ENCODE results near the gene IGF1R. TPM values are rescaled to one million over a fixed set of nuclear protein-coding genes. Genes with fewer than 3 reads are reported as not detected.

The IGF1R gene
- total RNA-seq, 1 experiment from 2014 or later: 0.56 TPM

DNA sequence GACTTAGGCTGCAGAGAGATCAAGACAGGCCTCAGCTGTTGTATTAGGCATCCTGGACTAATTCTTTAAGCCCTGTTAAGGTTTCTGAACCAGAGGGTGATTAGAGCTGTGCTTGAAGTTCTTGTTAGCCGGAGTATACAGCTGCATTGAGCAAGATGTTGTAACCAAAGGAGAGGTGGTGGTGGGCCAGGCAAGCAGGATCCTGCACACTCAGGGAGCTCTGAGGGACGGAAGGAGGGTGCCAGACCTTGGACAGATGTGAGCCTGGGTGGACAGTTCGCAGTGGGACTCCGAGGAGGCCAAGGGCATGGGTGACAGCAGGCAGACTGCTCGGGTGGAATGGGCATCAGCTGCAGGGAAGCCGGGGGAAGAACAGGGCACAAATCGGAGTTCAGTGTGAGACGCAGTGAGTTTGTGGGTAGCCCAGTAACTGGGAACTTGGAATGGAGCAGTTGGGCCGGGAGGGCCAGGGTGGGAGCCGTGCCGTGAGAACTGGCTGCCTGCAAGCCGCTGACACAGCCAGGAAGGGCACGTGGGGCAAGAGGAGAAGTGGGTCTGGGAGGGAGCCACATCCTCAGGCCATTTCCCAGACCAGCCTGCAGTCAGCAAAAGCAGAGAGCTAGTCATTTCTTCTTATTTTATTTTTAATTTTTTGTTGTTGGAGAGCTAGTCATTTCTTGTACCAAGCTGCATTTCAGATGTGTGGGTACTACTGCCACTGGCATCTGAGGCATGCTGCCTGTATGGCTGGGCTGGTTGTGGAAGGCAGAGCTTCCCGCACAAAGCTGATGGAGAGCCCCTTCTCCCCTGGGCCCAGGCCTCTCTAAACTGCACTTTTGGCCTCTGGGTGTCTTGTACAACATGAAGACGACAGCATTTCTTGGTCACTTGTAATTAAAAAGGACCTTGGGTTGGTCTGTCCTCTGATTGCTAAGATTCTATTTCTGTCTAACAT, 298.2 kb downstream of the IGF1R start:
- H3K4me2 ChIP-seq (ENCODE audit: low read depth, low read length, poor library complexity, severe bottlenecking): no peak overlapping the region

DNA sequence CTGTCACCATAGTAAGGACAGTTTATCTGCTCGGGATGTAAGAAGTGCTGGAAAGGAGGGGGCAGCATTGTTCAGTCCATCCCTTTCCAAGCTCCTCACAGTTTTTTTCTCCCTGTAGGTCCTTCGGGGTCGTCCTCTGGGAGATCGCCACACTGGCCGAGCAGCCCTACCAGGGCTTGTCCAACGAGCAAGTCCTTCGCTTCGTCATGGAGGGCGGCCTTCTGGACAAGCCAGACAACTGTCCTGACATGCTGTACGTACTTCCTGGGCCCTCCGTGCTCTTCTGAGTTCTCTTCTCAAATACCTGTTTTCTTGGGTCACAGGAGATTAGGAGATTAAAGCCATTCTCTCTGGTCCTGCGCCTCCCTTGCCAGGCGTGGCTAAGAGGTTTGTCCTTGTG, 300.1 kb downstream of the IGF1R start:
- Histone ChIP-seq H3K4me2 (ENCODE audit: low read depth, low read length, poor library complexity, severe bottlenecking) (no peak overlapping the region), H3K27me3 (ENCODE audit: low read length) (no peaks in the 10 kb centered on the region), H3K9me3 (ENCODE audit: low read length) (no peaks in the 10 kb centered on the region), H3K9ac (ENCODE audit: low read length) (no peak overlapping the region), H3K36me3 (ENCODE audit: insufficient read depth, low read length) (no peaks in the 10 kb centered on the region), H3K4me1 (ENCODE audit: low read length) (no peaks in the 10 kb centered on the region), H2AFZ (ENCODE audit: low read length) (no peak overlapping the region), H3K9me2 (replicated peaks; ENCODE audit: insufficient read depth, low read length) (no peaks in the 10 kb centered on the region), H3K79me2 (ENCODE audit: low read length) (no peaks in the 10 kb centered on the region), H3K27ac (ENCODE audit: low read length) (no peak overlapping the region), H4K20me1 (ENCODE audit: insufficient read depth, low read depth, low read length) (no peaks in the 10 kb centered on the region), H3K4me3 (ENCODE audit: low read length) (no peak overlapping the region)
- no peak for DNase-seq

More for the DNA sequence above, 298.2 kb downstream of the IGF1R start:
- Histone ChIP-seq H3K36me3 (ENCODE audit: insufficient read depth, low read length) (no peaks in the 10 kb centered on the region), H3K9me3 (ENCODE audit: low read length) (no peaks in the 10 kb centered on the region), H3K27ac (ENCODE audit: low read length) (no peak overlapping the region), H3K9me2 (replicated peaks; ENCODE audit: insufficient read depth, low read length) (no peaks in the 10 kb centered on the region), H3K4me1 (ENCODE audit: low read length) (no peaks in the 10 kb centered on the region), H4K20me1 (ENCODE audit: insufficient read depth, low read depth, low read length) (no peaks in the 10 kb centered on the region), H3K4me3 (ENCODE audit: low read length) (no peak overlapping the region), H3K27me3 (ENCODE audit: low read length) (no peaks in the 10 kb centered on the region), H3K9ac (ENCODE audit: low read length) (no peak overlapping the region), H3K79me2 (ENCODE audit: low read length) (no peaks in the 10 kb centered on the region), H2AFZ (ENCODE audit: low read length) (no peak overlapping the region)
- no peak for DNase-seq

DNA sequence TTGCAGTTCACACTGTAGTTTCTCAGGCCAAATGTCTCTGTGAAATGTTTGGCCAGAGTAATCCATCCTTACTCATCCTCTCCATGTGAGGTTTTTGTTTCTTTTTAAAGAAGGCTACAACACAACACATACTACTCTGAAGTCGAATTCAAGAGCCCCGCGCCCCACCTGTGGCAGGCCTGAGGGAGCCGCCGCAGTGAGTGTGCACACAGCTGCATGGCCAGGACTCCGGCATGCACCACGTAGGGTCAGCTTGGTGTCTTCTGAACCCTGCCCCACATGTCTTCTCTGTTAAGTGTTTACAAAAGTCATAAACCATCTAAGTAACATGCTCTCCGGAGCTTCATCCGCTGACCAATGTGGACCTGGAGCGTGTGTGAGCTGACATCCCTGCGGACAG, 300.6 kb downstream of the IGF1R start:
- no peaks in the 10 kb centered on the region for H3K27me3 ChIP-seq (ENCODE audit: low read length)
- no peaks in the 10 kb centered on the region for H4K20me1 ChIP-seq (ENCODE audit: insufficient read depth, low read depth, low read length)
- H3K9me2 ChIP-seq (replicated peaks; ENCODE audit: insufficient read depth, low read length): no peaks in the 10 kb centered on the region
- H3K27ac ChIP-seq (ENCODE audit: low read length): no peak overlapping the region
- H3K4me1 ChIP-seq (ENCODE audit: low read length): no peaks in the 10 kb centered on the region
- H3K36me3 ChIP-seq (ENCODE audit: insufficient read depth, low read length): no peaks in the 10 kb centered on the region
- H3K4me3 ChIP-seq (ENCODE audit: low read length): no peak overlapping the region
- no peak overlapping the region for H2AFZ ChIP-seq (ENCODE audit: low read length)
- no peaks in the 10 kb centered on the region for H3K79me2 ChIP-seq (ENCODE audit: low read length)
- no peaks in the 10 kb centered on the region for H3K9me3 ChIP-seq (ENCODE audit: low read length)
- H3K4me2 ChIP-seq (ENCODE audit: low read depth, low read length, poor library complexity, severe bottlenecking): no peak overlapping the region
- H3K9ac ChIP-seq (ENCODE audit: low read length): no peak overlapping the region
- no peak for DNase-seq

DNA sequence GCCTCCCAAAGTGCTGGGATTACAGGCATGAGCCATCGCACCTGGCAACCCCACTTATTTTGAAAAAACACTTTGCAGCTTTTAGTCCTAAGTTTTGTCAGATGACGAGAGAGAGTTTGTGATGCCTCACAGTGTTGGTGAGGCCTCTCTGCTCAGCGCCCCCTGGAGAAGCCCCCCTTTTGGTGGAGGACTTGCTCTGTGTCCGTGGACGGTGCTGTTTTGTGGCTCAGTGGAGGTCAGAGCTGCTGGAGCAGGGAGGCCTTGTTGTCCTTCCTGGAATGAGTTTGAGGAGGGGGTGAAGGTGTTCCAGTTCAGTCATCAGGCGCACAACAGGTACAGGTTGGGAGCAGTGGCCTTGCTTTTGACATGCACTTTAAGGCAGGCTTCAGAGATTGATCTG, 301.3 kb downstream of the IGF1R start:
- no peak overlapping the region for H2AFZ ChIP-seq (ENCODE audit: low read length)
- no peak overlapping the region for H3K27ac ChIP-seq (ENCODE audit: low read length)
- H4K20me1 ChIP-seq (ENCODE audit: insufficient read depth, low read depth, low read length): no peaks in the 10 kb centered on the region
- no peaks in the 10 kb centered on the region for H3K36me3 ChIP-seq (ENCODE audit: insufficient read depth, low read length)
- H3K9me2 ChIP-seq (replicated peaks; ENCODE audit: insufficient read depth, low read length): no peaks in the 10 kb centered on the region
- no peaks in the 10 kb centered on the region for H3K4me1 ChIP-seq (ENCODE audit: low read length)
- no peak overlapping the region for H3K4me2 ChIP-seq (ENCODE audit: low read depth, low read length, poor library complexity, severe bottlenecking)
- no peaks in the 10 kb centered on the region for H3K9me3 ChIP-seq (ENCODE audit: low read length)
- no peak overlapping the region for H3K4me3 ChIP-seq (ENCODE audit: low read length)
- no peaks in the 10 kb centered on the region for H3K27me3 ChIP-seq (ENCODE audit: low read length)
- no peaks in the 10 kb centered on the region for H3K79me2 ChIP-seq (ENCODE audit: low read length)
- DNase-seq: no peak
- no peak overlapping the region for H3K9ac ChIP-seq (ENCODE audit: low read length)

DNA sequence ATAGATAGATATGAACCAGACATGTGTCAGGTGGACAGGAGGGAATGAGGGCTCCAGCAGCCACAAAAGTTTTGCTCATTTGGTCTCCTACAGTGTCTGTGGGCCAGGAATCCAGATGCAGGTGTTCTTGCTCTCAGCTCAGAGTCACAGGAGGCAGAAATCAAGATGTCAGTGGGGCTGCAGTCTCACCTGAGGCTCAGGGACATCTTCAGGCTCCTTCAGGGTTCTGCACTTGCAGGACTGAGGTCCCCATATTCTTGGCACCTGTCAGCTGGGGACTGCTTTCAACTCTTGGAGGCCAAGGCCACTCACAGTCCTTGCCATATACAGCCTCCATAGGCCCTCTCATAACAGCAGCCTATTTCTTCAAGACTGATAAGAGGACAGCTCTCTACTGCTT, 301.9 kb downstream of the IGF1R start:
- Histone ChIP-seq H3K4me1 (ENCODE audit: low read length) (no peaks in the 10 kb centered on the region), H4K20me1 (ENCODE audit: insufficient read depth, low read depth, low read length) (no peaks in the 10 kb centered on the region), H3K9me2 (replicated peaks; ENCODE audit: insufficient read depth, low read length) (no peaks in the 10 kb centered on the region), H3K4me2 (ENCODE audit: low read depth, low read length, poor library complexity, severe bottlenecking) (no peak overlapping the region), H3K79me2 (ENCODE audit: low read length) (no peaks in the 10 kb centered on the region), H2AFZ (ENCODE audit: low read length) (no peak overlapping the region), H3K9me3 (ENCODE audit: low read length) (no peaks in the 10 kb centered on the region), H3K36me3 (ENCODE audit: insufficient read depth, low read length) (no peaks in the 10 kb centered on the region), H3K27ac (ENCODE audit: low read length) (no peak overlapping the region), H3K4me3 (ENCODE audit: low read length) (no peak overlapping the region), H3K9ac (ENCODE audit: low read length) (no peak overlapping the region), H3K27me3 (ENCODE audit: low read length) (no peaks in the 10 kb centered on the region)
- DNase-seq: no peak

DNA sequence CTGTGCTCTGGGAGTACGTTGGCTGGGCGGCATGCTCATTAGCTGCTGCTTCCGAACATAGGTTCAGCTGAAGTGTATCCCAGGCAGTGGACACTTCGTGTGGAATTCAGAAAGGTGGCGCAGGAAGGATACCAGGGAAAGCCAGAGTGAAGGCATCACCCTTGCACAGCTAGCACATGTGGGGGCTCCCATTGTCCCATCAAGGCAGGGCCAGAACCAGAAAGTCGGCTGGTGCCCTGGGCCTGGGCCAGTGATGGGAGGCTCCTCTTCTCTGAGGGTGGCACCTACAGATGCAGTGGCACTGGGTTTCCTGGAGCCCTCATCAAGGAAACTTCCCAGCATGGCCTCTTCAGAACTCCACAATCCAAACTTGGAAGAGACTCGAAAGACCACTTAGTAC, 302.7 kb downstream of the IGF1R start:
- Histone ChIP-seq H3K9ac (ENCODE audit: low read length) (no peak overlapping the region), H3K4me3 (ENCODE audit: low read length) (no peak overlapping the region), H3K79me2 (ENCODE audit: low read length) (no peaks in the 10 kb centered on the region), H3K27ac (ENCODE audit: low read length) (no peak overlapping the region), H3K9me2 (replicated peaks; ENCODE audit: insufficient read depth, low read length) (no peaks in the 10 kb centered on the region), H3K4me1 (ENCODE audit: low read length) (no peaks in the 10 kb centered on the region), H3K36me3 (ENCODE audit: insufficient read depth, low read length) (no peaks in the 10 kb centered on the region), H3K4me2 (ENCODE audit: low read depth, low read length, poor library complexity, severe bottlenecking) (no peak overlapping the region), H2AFZ (ENCODE audit: low read length) (no peak overlapping the region), H3K27me3 (ENCODE audit: low read length) (no peaks in the 10 kb centered on the region), H4K20me1 (ENCODE audit: insufficient read depth, low read depth, low read length) (no peaks in the 10 kb centered on the region), H3K9me3 (ENCODE audit: low read length) (no peaks in the 10 kb centered on the region)
- DNase-seq: no peak

DNA sequence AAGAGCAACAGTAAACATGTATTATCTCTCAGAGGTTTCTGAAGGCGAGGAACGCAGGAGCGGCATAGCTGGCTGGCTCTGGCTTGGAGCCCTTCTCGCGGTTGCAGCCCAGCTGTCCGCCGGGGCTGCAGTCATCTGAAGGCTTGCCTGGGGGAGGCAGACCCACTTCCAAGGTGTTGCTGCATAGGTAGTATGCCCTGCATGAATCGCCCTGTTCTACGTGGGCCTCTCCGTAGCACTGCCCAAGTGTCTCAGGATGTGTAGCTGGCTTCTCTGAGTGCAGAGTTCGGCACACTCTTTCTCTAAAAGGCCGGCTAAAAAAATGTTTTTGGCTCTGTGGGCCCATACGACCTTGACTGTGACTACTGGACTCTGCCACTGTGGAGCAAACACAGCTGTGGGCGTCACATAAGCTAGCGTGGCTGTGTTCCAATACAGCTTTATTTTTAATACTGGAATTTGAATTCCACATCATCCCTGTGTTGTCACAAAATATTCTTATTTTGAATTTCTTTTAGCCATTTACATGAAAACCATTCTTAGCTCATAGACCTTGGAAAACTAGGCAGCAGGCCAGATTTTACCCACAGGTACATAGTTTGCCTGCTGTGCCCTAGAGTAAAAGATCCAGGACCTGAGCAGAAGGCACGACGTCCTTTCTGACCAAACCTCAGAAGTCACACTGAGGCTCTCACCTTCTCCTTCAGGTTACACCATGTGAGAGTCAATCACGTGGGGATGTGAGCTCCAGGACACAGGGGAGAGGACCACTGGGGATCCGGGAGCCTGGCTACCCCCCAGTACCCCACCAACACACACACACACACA, 303.4 kb downstream of the IGF1R start:
- Histone ChIP-seq H3K9me2 (replicated peaks; ENCODE audit: insufficient read depth, low read length) (no peaks in the 10 kb centered on the region), H3K4me3 (ENCODE audit: low read length) (no peak overlapping the region), H3K36me3 (ENCODE audit: insufficient read depth, low read length) (no peaks in the 10 kb centered on the region), H2AFZ (ENCODE audit: low read length) (no peak overlapping the region), H3K27ac (ENCODE audit: low read length) (no peak overlapping the region), H3K4me2 (ENCODE audit: low read depth, low read length, poor library complexity, severe bottlenecking) (no peak overlapping the region), H4K20me1 (ENCODE audit: insufficient read depth, low read depth, low read length) (no peaks in the 10 kb centered on the region), H3K79me2 (ENCODE audit: low read length) (no peaks in the 10 kb centered on the region), H3K9ac (ENCODE audit: low read length) (no peak overlapping the region), H3K9me3 (ENCODE audit: low read length) (no peaks in the 10 kb centered on the region), H3K4me1 (ENCODE audit: low read length) (no peaks in the 10 kb centered on the region), H3K27me3 (ENCODE audit: low read length) (no peaks in the 10 kb centered on the region)
- DNase-seq: no peak

DNA sequence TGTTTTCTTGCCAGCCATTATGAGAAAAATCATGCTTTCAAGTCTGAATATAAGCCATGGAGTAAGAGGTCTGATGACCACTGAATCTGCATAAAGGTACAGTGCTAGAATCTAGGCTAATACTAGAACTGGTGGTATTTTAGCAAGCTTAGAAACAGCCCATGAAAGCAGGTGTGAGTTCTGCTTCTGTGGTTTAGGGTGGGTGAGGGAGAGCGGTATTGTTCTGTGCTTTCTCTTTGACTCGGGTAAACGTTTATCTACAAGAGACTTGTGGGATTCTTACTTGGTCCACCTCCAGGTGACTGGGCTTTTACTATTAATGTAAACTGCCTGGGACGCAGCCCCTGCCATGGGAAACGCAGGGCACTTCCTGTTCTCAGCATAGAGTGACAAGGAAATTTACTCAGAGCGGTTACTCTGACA, 304.1 kb downstream of the IGF1R start:
- Histone ChIP-seq H3K79me2 (ENCODE audit: low read length) (no peaks in the 10 kb centered on the region), H3K4me3 (ENCODE audit: low read length) (no peak overlapping the region), H3K9me3 (ENCODE audit: low read length) (no peaks in the 10 kb centered on the region), H3K9me2 (replicated peaks; ENCODE audit: insufficient read depth, low read length) (no peaks in the 10 kb centered on the region), H3K27ac (ENCODE audit: low read length) (no peak overlapping the region), H3K36me3 (ENCODE audit: insufficient read depth, low read length) (no peaks in the 10 kb centered on the region), H3K4me2 (ENCODE audit: low read depth, low read length, poor library complexity, severe bottlenecking) (no peak overlapping the region), H4K20me1 (ENCODE audit: insufficient read depth, low read depth, low read length) (no peaks in the 10 kb centered on the region), H3K27me3 (ENCODE audit: low read length) (no peaks in the 10 kb centered on the region), H3K4me1 (ENCODE audit: low read length) (no peaks in the 10 kb centered on the region), H2AFZ (ENCODE audit: low read length) (no peak overlapping the region), H3K9ac (ENCODE audit: low read length) (no peak overlapping the region)
- no peak for DNase-seq

All from Karpas-422 (cell line).